Measurements from ENCODE around the gene TMIE. TPM values are rescaled to one million over a fixed set of nuclear protein-coding genes. Genes with fewer than 3 reads are reported as not detected.
A peak's percentile ranks its signal among the peaks of the same experiment; 100 is the strongest.

The TMIE gene
- total and polyA plus RNA-seq, 2 donors (not counting 1 experiment from before 2014, with no cell fraction given): 0.27 to 2.0 TPM

DNA sequence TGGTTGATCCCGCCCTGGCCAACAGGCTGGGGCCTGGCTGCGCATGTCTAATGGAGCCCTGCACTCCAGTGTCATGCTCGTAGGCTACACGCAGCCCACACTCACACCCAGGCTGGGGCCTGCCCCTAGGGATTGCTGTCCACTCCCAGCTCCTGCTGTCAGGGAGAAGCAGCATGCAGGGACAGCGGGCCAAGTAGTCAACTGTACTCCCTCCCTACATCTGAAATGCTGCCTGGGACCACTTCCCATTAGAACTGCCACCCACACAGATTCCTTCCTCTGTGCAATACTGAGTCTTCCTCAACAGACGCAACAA is 23.8 kb upstream of the TMIE start:
- Histone ChIP-seq H3K79me2 (ENCODE audit: control insufficient read depth, insufficient read depth, low read length) (no peaks in the 10 kb centered on the region), H3K9me3 (ENCODE audit: control insufficient read depth, insufficient read depth, low read depth, low read length) (no peaks in the 10 kb centered on the region), H3K4me1 (ENCODE audit: control insufficient read depth, extremely low read depth, insufficient read depth, low read length) (peaks cover 4% of the 10 kb centered on the region), H3K4me3 (replicated peaks in 1 of 4; ENCODE audit: control extremely low read depth in 1 of 4, insufficient read depth in 1 of 4, low read depth in 3 of 4, low read length in 4 of 4) (no peak overlapping the region), H3K27me3 (ENCODE audit: control insufficient read depth, insufficient read depth, low read length) (no peaks in the 10 kb centered on the region), H3K27ac (ENCODE audit: insufficient read depth, low read length) (no peak overlapping the region), H3K4me2 (ENCODE audit: extremely low read depth, insufficient read depth, low read length) (no peak overlapping the region), H3K9ac (ENCODE audit: insufficient read depth, low read length) (no peak overlapping the region), H4K20me1 (ENCODE audit: control insufficient read depth, extremely low read depth, insufficient read depth, low read length) (no peaks in the 10 kb centered on the region), H3K36me3 (ENCODE audit: control insufficient read depth, insufficient read depth, low read length) (no peaks in the 10 kb centered on the region), H2AFZ (ENCODE audit: low read length) (peak overlapping the region; percentile 26)
- DNase-seq (ENCODE audit: low read depth in 2 of 2): peak in 1 of 2 donors; percentile 21
- TF ChIP-seq, protein P1, sequence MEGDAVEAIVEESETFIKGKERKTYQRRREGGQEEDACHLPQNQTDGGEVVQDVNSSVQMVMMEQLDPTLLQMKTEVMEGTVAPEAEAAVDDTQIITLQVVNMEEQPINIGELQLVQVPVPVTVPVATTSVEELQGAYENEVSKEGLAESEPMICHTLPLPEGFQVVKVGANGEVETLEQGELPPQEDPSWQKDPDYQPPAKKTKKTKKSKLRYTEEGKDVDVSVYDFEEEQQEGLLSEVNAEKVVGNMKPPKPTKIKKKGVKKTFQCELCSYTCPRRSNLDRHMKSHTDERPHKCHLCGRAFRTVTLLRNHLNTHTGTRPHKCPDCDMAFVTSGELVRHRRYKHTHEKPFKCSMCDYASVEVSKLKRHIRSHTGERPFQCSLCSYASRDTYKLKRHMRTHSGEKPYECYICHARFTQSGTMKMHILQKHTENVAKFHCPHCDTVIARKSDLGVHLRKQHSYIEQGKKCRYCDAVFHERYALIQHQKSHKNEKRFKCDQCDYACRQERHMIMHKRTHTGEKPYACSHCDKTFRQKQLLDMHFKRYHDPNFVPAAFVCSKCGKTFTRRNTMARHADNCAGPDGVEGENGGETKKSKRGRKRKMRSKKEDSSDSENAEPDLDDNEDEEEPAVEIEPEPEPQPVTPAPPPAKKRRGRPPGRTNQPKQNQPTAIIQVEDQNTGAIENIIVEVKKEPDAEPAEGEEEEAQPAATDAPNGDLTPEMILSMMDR (conservative IDR thresholded peaks at IDR 0.05 in 1 of 2, IDR thresholded peaks at IDR 0.05 in 1 of 2; ENCODE audit: low read depth in 1 of 2, low read length in 2 of 2): no peak
- TF ChIP-seq EZH2 (IDR thresholded peaks at IDR 0.05; ENCODE audit: low read length, missing control alignments): no peak

DNA sequence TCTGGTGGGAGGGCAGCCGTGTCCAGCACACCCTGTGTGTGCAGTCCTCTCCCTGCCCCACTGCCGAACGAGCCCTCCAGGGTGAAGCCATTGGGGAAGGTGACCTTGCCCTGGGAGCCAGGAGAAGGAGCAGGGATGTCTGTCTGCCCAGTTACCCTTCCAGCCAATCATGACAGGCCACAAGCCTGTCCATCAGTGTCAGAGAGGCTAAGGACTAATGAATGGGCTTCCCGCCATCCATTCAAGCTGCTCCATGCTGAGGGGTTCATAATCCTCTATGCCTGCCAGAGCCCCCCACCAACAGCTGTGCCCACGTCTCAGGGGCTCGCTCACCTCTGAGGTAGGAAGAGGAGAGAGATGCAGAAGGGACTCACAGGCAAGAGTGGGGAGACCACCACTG is 22.9 kb upstream of the TMIE start:
- peaks cover 4% of the 10 kb centered on the region for H3K4me1 ChIP-seq (ENCODE audit: control insufficient read depth, extremely low read depth, insufficient read depth, low read length)
- H4K20me1 ChIP-seq (ENCODE audit: control insufficient read depth, extremely low read depth, insufficient read depth, low read length): no peaks in the 10 kb centered on the region
- no peaks in the 10 kb centered on the region for H3K36me3 ChIP-seq (ENCODE audit: control insufficient read depth, insufficient read depth, low read length)
- TF ChIP-seq, protein P1 (conservative IDR thresholded peaks at IDR 0.05 in 1 of 2, IDR thresholded peaks at IDR 0.05 in 1 of 2; ENCODE audit: low read depth in 1 of 2, low read length in 2 of 2): no peak
- TF ChIP-seq EZH2 (IDR thresholded peaks at IDR 0.05; ENCODE audit: low read length, missing control alignments): no peak
- no peak for DNase-seq (ENCODE audit: low read depth in 2 of 2)
- H3K79me2 ChIP-seq (ENCODE audit: control insufficient read depth, insufficient read depth, low read length): no peaks in the 10 kb centered on the region
- H3K9me3 ChIP-seq (ENCODE audit: control insufficient read depth, insufficient read depth, low read depth, low read length): no peaks in the 10 kb centered on the region
- no peak overlapping the region for H3K27ac ChIP-seq (ENCODE audit: insufficient read depth, low read length)
- no peak overlapping the region for H3K9ac ChIP-seq (ENCODE audit: insufficient read depth, low read length)
- H3K27me3 ChIP-seq (ENCODE audit: control insufficient read depth, insufficient read depth, low read length): no peaks in the 10 kb centered on the region
- no peak overlapping the region for H3K4me2 ChIP-seq (ENCODE audit: extremely low read depth, insufficient read depth, low read length)
- no peak overlapping the region for H3K4me3 ChIP-seq (replicated peaks in 1 of 4; ENCODE audit: control extremely low read depth in 1 of 4, insufficient read depth in 1 of 4, low read depth in 3 of 4, low read length in 4 of 4)
- H2AFZ ChIP-seq (ENCODE audit: low read length): no peak overlapping the region

DNA sequence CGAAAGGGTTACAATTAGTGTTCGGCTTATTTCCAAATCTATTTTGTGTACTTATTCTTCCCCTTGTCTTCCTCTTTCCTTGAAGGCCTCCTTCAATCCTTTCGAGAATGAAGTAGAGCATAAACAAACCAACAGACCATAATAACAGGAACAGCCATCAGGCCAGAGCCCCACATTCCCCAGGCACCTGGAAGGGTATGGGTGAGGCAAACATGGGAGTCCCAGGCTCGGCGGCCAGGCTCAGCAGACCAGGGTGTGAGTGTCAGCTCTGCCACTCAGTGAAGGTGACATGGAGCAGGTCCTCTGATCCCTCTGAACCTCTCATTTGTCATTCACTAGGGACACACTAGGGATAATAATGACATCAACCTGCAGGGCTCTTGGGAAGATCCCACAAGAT is 21.5 kb upstream of the TMIE start:
- no peak for DNase-seq (ENCODE audit: low read depth in 2 of 2)
- H3K4me3 ChIP-seq (replicated peaks in 1 of 4; ENCODE audit: control extremely low read depth in 1 of 4, insufficient read depth in 1 of 4, low read depth in 3 of 4, low read length in 4 of 4): no peak overlapping the region
- H3K9ac ChIP-seq (ENCODE audit: insufficient read depth, low read length): no peak overlapping the region
- no peaks in the 10 kb centered on the region for H4K20me1 ChIP-seq (ENCODE audit: control insufficient read depth, extremely low read depth, insufficient read depth, low read length)
- H3K36me3 ChIP-seq (ENCODE audit: control insufficient read depth, insufficient read depth, low read length): no peaks in the 10 kb centered on the region
- H3K9me3 ChIP-seq (ENCODE audit: control insufficient read depth, insufficient read depth, low read depth, low read length): no peaks in the 10 kb centered on the region
- TF ChIP-seq EZH2 (IDR thresholded peaks at IDR 0.05; ENCODE audit: low read length, missing control alignments): no peak
- H3K4me1 ChIP-seq (ENCODE audit: control insufficient read depth, extremely low read depth, insufficient read depth, low read length): peaks cover 4% of the 10 kb centered on the region
- H2AFZ ChIP-seq (ENCODE audit: low read length): no peak overlapping the region
- H3K27ac ChIP-seq (ENCODE audit: insufficient read depth, low read length): no peak overlapping the region
- no peak overlapping the region for H3K4me2 ChIP-seq (ENCODE audit: extremely low read depth, insufficient read depth, low read length)
- no peaks in the 10 kb centered on the region for H3K27me3 ChIP-seq (ENCODE audit: control insufficient read depth, insufficient read depth, low read length)
- no peaks in the 10 kb centered on the region for H3K79me2 ChIP-seq (ENCODE audit: control insufficient read depth, insufficient read depth, low read length)

Data from fibroblast of lung (primary cell).